Measurements from ENCODE around the gene EML1.

EML1 gene

GRCh38 chr14:99806836-99807235, 13.6 kb downstream of the EML1 start:
- no peak for DNase-seq

- DNase-seq: no peak
Observed at GRCh38 chr14:99807413-99808153, 14.4 kb downstream of the EML1 start.

DNA sequence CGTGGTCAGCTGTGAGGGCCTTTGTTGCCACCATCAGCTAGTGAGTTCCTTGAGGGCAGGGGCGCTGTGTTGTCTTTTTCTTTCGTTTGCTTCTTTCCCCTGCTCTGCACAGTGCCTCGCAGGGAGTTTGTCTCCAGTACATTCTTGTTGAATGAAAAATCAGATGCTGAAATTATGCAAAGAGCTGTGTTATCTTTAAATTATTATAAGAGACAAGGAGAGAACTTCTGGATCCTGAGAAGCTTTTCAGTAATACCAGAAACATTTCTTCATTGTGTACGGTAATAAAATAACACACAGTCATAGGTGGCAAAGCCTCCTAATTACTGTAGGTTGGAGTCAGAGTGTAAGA, 14.9 kb downstream of the EML1 start:
- DNase-seq: no peak

- no peak for DNase-seq
Observed at GRCh38 chr14:99808515-99808914, 15.3 kb downstream of the EML1 start.

- no peak for DNase-seq
Observed at GRCh38 chr14:99809360-99809759, 16.1 kb downstream of the EML1 start.

- DNase-seq: no peak
Observed at GRCh38 chr14:99809859-99810558, 16.8 kb downstream of the EML1 start.

DNA sequence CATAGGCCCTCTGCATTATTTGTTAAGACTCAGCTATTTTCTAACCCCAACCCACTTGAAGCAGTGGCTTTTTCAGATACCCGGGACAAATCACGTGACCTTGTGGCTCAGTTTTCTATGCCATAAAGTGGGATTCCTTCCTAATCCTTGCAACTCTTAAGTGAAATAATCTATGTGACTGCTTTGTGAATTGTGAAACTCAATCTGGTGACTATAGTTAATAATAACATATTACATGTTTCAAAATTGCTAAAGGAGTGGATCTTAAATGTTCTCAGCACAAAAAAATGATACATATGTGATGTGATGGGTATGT, 17.3 kb downstream of the EML1 start:
- DNase-seq: no peak

GRCh38 chr14:99812096-99812750, 19.0 kb downstream of the EML1 start:
- DNase-seq: no peak

- DNase-seq: no peak
Observed at GRCh38 chr14:99812892-99813291, 19.7 kb downstream of the EML1 start.

- DNase-seq: no peak
Observed at GRCh38 chr14:99815696-99816095, 22.5 kb downstream of the EML1 start.

GRCh38 chr14:99816217-99816616, 23.0 kb downstream of the EML1 start:
- DNase-seq: no peak

DNA sequence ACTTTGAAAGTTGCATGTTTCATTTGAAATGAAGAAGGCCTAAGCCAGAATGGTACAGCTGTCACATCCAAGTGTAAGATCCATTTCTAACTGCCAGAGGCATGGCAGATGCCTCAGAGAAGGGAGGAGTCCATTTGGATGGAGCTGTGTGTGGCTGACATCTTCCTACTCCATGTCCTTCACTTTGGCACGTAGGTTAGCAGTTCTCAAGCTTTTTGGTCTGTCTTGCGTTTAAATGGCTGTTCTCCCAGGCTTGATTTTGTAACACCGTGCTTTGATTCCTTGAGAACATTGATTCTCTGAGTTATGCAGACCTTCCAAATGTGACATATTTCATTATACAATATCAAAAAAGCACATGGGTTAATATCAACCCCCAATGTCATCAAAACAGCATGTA, 23.4 kb downstream of the EML1 start:
- no peak for DNase-seq

GRCh38 chr14:99817331-99817730, 24.1 kb downstream of the EML1 start:
- no peak for DNase-seq

DNA sequence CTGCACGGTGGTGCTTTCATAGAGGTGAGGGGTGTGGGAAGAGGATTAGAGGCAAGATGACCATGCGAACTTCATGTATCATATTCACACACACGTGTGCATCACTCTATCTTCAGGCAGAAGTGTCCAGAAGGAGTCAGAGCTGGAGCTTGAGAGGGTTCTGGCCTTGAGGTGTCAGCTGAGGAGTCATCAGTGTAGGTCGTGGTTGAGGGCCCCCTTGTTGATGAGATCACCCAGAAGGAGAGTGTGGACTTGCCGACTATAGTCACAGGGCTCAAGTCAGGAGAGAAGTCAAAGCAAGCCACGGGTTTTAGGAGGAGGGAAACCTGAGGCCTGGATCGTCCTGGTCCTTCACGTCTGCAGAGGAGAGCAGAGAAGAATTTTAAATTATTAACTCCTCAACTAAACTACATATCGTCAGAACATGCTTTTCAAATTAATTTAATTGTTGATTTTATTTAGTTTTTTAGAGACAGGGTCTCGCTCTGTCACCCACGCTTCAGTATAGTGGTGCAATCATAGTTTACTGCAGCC, 25.4 kb downstream of the EML1 start:
- no peak for DNase-seq

GRCh38 chr14:99819514-99819913, 26.3 kb downstream of the EML1 start:
- DNase-seq: no peak

DNA sequence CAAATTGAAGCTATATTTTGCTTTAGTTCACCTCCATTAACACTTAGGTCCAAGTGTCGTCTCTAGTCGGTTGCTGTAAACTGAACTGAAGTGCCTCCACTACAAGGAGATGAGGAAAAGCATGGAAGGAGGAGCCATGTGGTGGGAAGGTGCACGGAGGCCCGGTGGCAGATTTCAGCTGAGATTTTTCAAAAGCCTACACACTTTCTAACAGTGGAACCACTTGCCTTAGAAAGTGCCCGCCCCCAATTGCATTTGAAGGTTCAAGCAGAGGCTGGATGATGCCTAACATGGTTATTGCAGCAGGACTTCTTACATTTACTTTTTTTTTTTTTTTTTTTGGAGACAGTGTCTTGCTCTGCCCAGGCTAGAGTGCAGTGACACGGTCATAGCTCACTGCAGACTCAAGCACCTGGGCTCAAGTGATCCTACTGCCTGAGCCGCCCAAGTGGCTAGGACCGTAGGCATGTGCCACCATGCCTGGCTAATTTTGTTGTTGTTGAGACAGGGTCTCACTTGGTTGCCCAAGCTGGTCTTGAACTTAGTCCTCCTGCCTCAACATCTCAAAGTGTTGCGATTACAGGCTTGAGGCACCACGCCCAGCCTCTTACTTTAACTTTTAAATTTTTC, 27.6 kb downstream of the EML1 start:
- no peak for DNase-seq

DNA sequence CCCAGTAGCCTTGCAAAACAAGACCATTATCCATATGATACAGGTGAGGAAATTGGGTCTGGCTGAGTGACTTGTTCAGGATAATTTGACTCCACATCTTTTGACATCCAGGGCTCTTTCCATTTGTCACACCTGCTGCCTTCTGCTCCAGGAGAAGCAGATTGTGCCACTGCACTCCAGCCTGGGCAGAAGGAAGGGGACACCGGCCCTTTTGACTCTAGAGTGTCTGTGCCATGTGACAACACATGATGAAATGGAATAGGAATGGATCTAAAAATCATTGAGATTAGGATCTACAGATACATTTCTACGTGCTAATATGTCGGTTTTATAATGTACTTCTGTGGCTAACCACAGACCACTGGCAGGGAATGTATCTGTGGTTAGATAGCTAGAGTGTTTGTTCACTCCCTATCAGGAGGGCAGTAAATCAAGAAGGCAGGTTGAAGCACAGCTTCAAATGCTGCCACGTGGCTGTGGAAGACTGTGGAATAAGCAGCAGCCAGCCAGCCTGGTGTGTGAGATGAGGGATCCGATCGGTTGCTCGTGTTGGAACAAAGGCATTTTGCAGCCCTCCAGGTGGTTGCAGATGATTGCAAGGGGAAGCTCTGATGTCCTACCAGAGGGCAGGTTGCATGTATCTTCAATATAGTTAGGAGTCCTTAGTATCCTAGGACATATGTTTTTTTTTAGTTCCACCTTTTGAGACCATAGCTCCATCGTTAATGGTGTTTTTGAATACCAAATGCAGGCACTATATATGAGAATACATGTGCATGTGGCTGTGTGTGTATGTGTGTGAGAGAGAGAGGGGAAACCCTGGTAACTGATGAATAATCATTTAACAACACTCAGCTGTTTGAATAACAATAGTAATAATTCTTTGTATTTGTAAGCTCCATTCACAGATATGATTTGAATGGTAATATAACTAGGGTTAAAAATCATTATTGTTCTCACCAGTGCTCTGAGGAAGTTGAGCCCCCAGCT, 28.6 kb downstream of the EML1 start:
- no peak for DNase-seq

GRCh38 chr14:99822800-99823455, 29.7 kb downstream of the EML1 start:
- DNase-seq: no peak

- no peak for DNase-seq
Observed at GRCh38 chr14:99824776-99825175, 31.6 kb downstream of the EML1 start.

GRCh38 chr14:99829450-99829849, 36.2 kb downstream of the EML1 start:
- DNase-seq: no peak

DNA sequence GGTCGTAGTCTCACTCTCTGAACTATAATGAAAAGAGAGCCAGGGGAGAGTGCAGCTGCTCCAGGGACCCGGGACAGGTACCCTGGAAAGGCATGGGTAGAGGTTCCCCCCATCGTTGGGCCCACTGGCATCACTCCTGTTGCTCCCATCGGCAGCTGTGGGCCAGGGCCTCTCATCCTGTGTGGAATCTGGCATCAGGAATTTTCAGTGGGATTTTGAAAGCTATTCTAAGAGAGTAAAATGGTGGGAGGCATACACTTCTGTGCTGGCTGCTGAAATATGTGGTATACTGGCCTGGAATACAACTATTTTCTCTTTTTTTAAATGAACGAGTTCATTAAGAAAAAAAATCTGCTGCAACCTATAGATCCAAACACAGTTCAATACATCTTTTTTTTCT, 38.1 kb downstream of the EML1 start:
- no peak for DNase-seq

Data from NCI-H748 treated with DMSO at 0.1 percent for 48 hours (cell line).